ENCODE results near the gene NT5C3B.
A peak's percentile ranks its signal among the peaks of the same experiment; 100 is the strongest.

Gene NT5C3B

GRCh38 chr17:41787021-41787418 is 49.0 kb downstream of the NT5C3B start:
- H3K4me3 ChIP-seq (ENCODE audit: low read length) = peak overlapping the region; percentile 2; the same call in 1 of the 2 replicates
- no peaks in the 10 kb centered on the region for H3K36me3 ChIP-seq (ENCODE audit: insufficient read depth, low read depth, low read length)
- H3K27me3 ChIP-seq (ENCODE audit: insufficient read depth, low read length) = peaks cover 19% of the 10 kb centered on the region; the same call in 1 of the 2 replicates
- no peak overlapping the region for H3K9ac ChIP-seq (ENCODE audit: low read depth, low read length)
- no peaks in the 10 kb centered on the region for H3K9me3 ChIP-seq (ENCODE audit: insufficient read depth, low read depth, low read length)
- no peak overlapping the region for H3K27ac ChIP-seq (ENCODE audit: low read length)
- H3K4me1 ChIP-seq (ENCODE audit: insufficient read depth, low read length) = peaks cover 6% of the 10 kb centered on the region; the same call in 1 of the 2 replicates

GRCh38 chr17:41786227-41787020 is 49.6 kb downstream of the NT5C3B start, which contains the start of gene JUP:
Gene JUP (minus strand): TSS chr17:41786711. CDS start chr17:41771854, 14,857 bp downstream.
- Histone ChIP-seq H3K9ac (ENCODE audit: low read depth, low read length) (peak within 1 kb of the TSS; percentile 94; the same call in 1 of the 2 replicates), H3K9me3 (ENCODE audit: insufficient read depth, low read depth, low read length) (no peaks in the 10 kb centered on the region), H3K27ac (ENCODE audit: low read length) (peak within 1 kb of the TSS; percentile 73), H3K36me3 (ENCODE audit: insufficient read depth, low read depth, low read length) (no peaks in the 10 kb centered on the region), H3K4me3 (ENCODE audit: low read length) (peak within 1 kb of the TSS; percentile 87), H3K4me1 (ENCODE audit: insufficient read depth, low read length) (peaks cover 10% of the 10 kb centered on the region; the same call in 1 of the 2 replicates), H3K27me3 (ENCODE audit: insufficient read depth, low read length) (peaks cover 14% of the 10 kb centered on the region; the same call in 1 of the 2 replicates)

GRCh38 chr17:41785859-41786226 is 50.2 kb downstream of the NT5C3B start:
- Histone ChIP-seq H3K9ac (ENCODE audit: low read depth, low read length) (peak overlapping the region; percentile 94; the same call in 1 of the 2 replicates), H3K36me3 (ENCODE audit: insufficient read depth, low read depth, low read length) (no peaks in the 10 kb centered on the region), H3K9me3 (ENCODE audit: insufficient read depth, low read depth, low read length) (no peaks in the 10 kb centered on the region), H3K27ac (ENCODE audit: low read length) (peak overlapping the region; percentile 73), H3K27me3 (ENCODE audit: insufficient read depth, low read length) (peaks cover 14% of the 10 kb centered on the region; the same call in 1 of the 2 replicates), H3K4me3 (ENCODE audit: low read length) (peak overlapping the region; percentile 87), H3K4me1 (ENCODE audit: insufficient read depth, low read length) (peaks cover 11% of the 10 kb centered on the region; the same call in 1 of the 2 replicates)

GRCh38 chr17:41785091-41785858 is 50.8 kb downstream of the NT5C3B start:
- Histone ChIP-seq H3K36me3 (ENCODE audit: insufficient read depth, low read depth, low read length) (no peaks in the 10 kb centered on the region), H3K4me1 (ENCODE audit: insufficient read depth, low read length) (peaks cover 11% of the 10 kb centered on the region; the same call in 1 of the 2 replicates), H3K9ac (ENCODE audit: low read depth, low read length) (peak overlapping the region; percentile 94), H3K4me3 (ENCODE audit: low read length) (peak overlapping the region; percentile 87), H3K27ac (ENCODE audit: low read length) (peak overlapping the region; percentile 73), H3K9me3 (ENCODE audit: insufficient read depth, low read depth, low read length) (no peaks in the 10 kb centered on the region), H3K27me3 (ENCODE audit: insufficient read depth, low read length) (peaks cover 14% of the 10 kb centered on the region; the same call in 1 of the 2 replicates)

GRCh38 chr17:41784207-41784744 is 51.8 kb downstream of the NT5C3B start:
- H3K9ac ChIP-seq (ENCODE audit: low read depth, low read length) = peak overlapping the region; percentile 94; the same call in 1 of the 2 replicates
- H3K4me1 ChIP-seq (ENCODE audit: insufficient read depth, low read length) = peaks cover 11% of the 10 kb centered on the region; the same call in 1 of the 2 replicates
- H3K36me3 ChIP-seq (ENCODE audit: insufficient read depth, low read depth, low read length) = no peaks in the 10 kb centered on the region
- H3K4me3 ChIP-seq (ENCODE audit: low read length) = peak overlapping the region; percentile 87
- H3K9me3 ChIP-seq (ENCODE audit: insufficient read depth, low read depth, low read length) = no peaks in the 10 kb centered on the region
- H3K27ac ChIP-seq (ENCODE audit: low read length) = peak overlapping the region; percentile 73
- H3K27me3 ChIP-seq (ENCODE audit: insufficient read depth, low read length) = peaks cover 7% of the 10 kb centered on the region; the same call in 1 of the 2 replicates

- Histone ChIP-seq H3K36me3 (ENCODE audit: insufficient read depth, low read depth, low read length) (no peaks in the 10 kb centered on the region), H3K9ac (ENCODE audit: low read depth, low read length) (no peak overlapping the region; the same call in 1 of the 2 replicates), H3K27me3 (ENCODE audit: insufficient read depth, low read length) (no peaks in the 10 kb centered on the region), H3K4me3 (ENCODE audit: low read length) (no peak overlapping the region), H3K4me1 (ENCODE audit: insufficient read depth, low read length) (peaks cover 13% of the 10 kb centered on the region; the same call in 1 of the 2 replicates), H3K27ac (ENCODE audit: low read length) (no peak overlapping the region), H3K9me3 (ENCODE audit: insufficient read depth, low read depth, low read length) (no peaks in the 10 kb centered on the region)
Observed at GRCh38 chr17:41782142-41782541, 53.9 kb downstream of the NT5C3B start.

- H3K4me1 ChIP-seq (ENCODE audit: insufficient read depth, low read length) = peaks cover 15% of the 10 kb centered on the region; the same call in 1 of the 2 replicates
- no peaks in the 10 kb centered on the region for H3K36me3 ChIP-seq (ENCODE audit: insufficient read depth, low read depth, low read length)
- H3K27me3 ChIP-seq (ENCODE audit: insufficient read depth, low read length) = no peaks in the 10 kb centered on the region
- H3K9me3 ChIP-seq (ENCODE audit: insufficient read depth, low read depth, low read length) = no peaks in the 10 kb centered on the region
- no peak overlapping the region for H3K4me3 ChIP-seq (ENCODE audit: low read length)
- no peak overlapping the region for H3K27ac ChIP-seq (ENCODE audit: low read length)
- H3K9ac ChIP-seq (ENCODE audit: low read depth, low read length) = no peak overlapping the region; the same call in 1 of the 2 replicates
Observed at GRCh38 chr17:41781404-41782110, 54.5 kb downstream of the NT5C3B start.

- H3K27ac ChIP-seq (ENCODE audit: low read length) = no peak overlapping the region
- H3K4me1 ChIP-seq (ENCODE audit: insufficient read depth, low read length) = peaks cover 29% of the 10 kb centered on the region
- no peaks in the 10 kb centered on the region for H3K36me3 ChIP-seq (ENCODE audit: insufficient read depth, low read depth, low read length)
- H3K4me3 ChIP-seq (ENCODE audit: low read length) = no peak overlapping the region
- no peaks in the 10 kb centered on the region for H3K27me3 ChIP-seq (ENCODE audit: insufficient read depth, low read length)
- H3K9me3 ChIP-seq (ENCODE audit: insufficient read depth, low read depth, low read length) = no peaks in the 10 kb centered on the region
- no peak overlapping the region for H3K9ac ChIP-seq (ENCODE audit: low read depth, low read length)
Observed at GRCh38 chr17:41779954-41780353, 56.1 kb downstream of the NT5C3B start.

GRCh38 chr17:41777574-41778188 is 58.4 kb downstream of the NT5C3B start:
- peak overlapping the region; percentile 29; the same call in 1 of the 2 replicates for H3K9ac ChIP-seq (ENCODE audit: low read depth, low read length)
- no peak overlapping the region for H3K27ac ChIP-seq (ENCODE audit: low read length)
- peaks cover 5% of the 10 kb centered on the region; the same call in 1 of the 2 replicates for H3K36me3 ChIP-seq (ENCODE audit: insufficient read depth, low read depth, low read length)
- no peak overlapping the region for H3K4me3 ChIP-seq (ENCODE audit: low read length)
- peaks cover 32% of the 10 kb centered on the region for H3K4me1 ChIP-seq (ENCODE audit: insufficient read depth, low read length)
- no peaks in the 10 kb centered on the region for H3K27me3 ChIP-seq (ENCODE audit: insufficient read depth, low read length)
- H3K9me3 ChIP-seq (ENCODE audit: insufficient read depth, low read depth, low read length) = no peaks in the 10 kb centered on the region

- H3K9ac ChIP-seq (ENCODE audit: low read depth, low read length) = peak overlapping the region; percentile 29; the same call in 1 of the 2 replicates
- H3K27me3 ChIP-seq (ENCODE audit: insufficient read depth, low read length) = no peaks in the 10 kb centered on the region
- H3K9me3 ChIP-seq (ENCODE audit: insufficient read depth, low read depth, low read length) = no peaks in the 10 kb centered on the region
- peaks cover 9% of the 10 kb centered on the region; the same call in 1 of the 2 replicates for H3K36me3 ChIP-seq (ENCODE audit: insufficient read depth, low read depth, low read length)
- H3K4me1 ChIP-seq (ENCODE audit: insufficient read depth, low read length) = peaks cover 38% of the 10 kb centered on the region
- H3K27ac ChIP-seq (ENCODE audit: low read length) = no peak overlapping the region
- no peak overlapping the region for H3K4me3 ChIP-seq (ENCODE audit: low read length)
Observed at GRCh38 chr17:41777157-41777573, 58.9 kb downstream of the NT5C3B start.
